CD4-positive, alpha-beta T cell (primary cell): ENCODE data around the gene CCDC174. TPM values are rescaled to one million over a fixed set of nuclear protein-coding genes. Genes with fewer than 3 reads are reported as not detected.

ENCODE experiments used
- ATAC-seq: fragments of 200-7000 bp; cut with Tn5 transposase; one replicate; pipeline ENCODE4 v1.10.0; 2022; ENCODE audit warnings: mild to moderate bottlenecking; ENCODE audit not compliant: poor library complexity
- CTCF ChIA-PET: fragments of 350-600 bp; sonication (Branson Sonifier 250); formaldehyde crosslinking; loops from one replicate; lab custom pipeline; 2021; ENCODE audit warnings: antibody characterized with exemption, inconsistent platforms; lab: Charles Lee
- POLR2A ChIA-PET: fragments of 350-600 bp; sonication (Branson Sonifier 250); formaldehyde crosslinking; loops from one replicate; lab custom pipeline; 2021; ENCODE audit warnings: antibody characterized with exemption, inconsistent platforms; lab: Charles Lee
- DNase-seq, 14 experiments: peaks; one replicate each; pipeline ENCODE4 v3.0.0-alpha.2; 2013 to 2020; ENCODE audit warnings: mixed read lengths in 2 of 14
- H3K27ac ChIP-seq, 2 donors: one replicate each; pipeline versions ENCODE4 v1.5.1 to v1.7.0; 2013; ENCODE audit warnings: low read length in 2 of 2, low read depth in 1 of 2, mild to moderate bottlenecking in 1 of 2
- H3K27me3 ChIP-seq, 2 experiments: 1 replicate in 1 of 2; 2 replicates in 1 of 2; pipeline versions ENCODE4 v1.6.1 to v1.7.0; 2013; ENCODE audit warnings: low read length in 2 of 2, control low read depth in 1 of 2, mild to moderate bottlenecking in 1 of 2, moderate library complexity in 1 of 2; ENCODE audit not compliant: insufficient read depth in 2 of 2, control insufficient read depth in 1 of 2
- H3K36me3 ChIP-seq: one replicate; pipeline ENCODE4 v1.6.1; 2013; ENCODE audit warnings: low read length, control low read depth; ENCODE audit not compliant: insufficient read depth
- H3K4me1 ChIP-seq: one replicate; pipeline ENCODE4 v1.6.1; 2013; ENCODE audit warnings: low read length, control low read depth; ENCODE audit not compliant: insufficient read depth
- H3K4me3 ChIP-seq: one replicate; pipeline ENCODE4 v1.5.1; 2013; ENCODE audit warnings: mild to moderate bottlenecking, low read length, moderate library complexity
- H3K9me3 ChIP-seq, 2 experiments: 1 replicate in 1 of 2; 2 replicates in 1 of 2; pipeline versions ENCODE4 v1.6.1 to v1.7.0; 2013; ENCODE audit warnings: low read length in 2 of 2, mild to moderate bottlenecking in 2 of 2, control low read depth in 1 of 2, moderate library complexity in 1 of 2; ENCODE audit not compliant: control insufficient read depth in 1 of 2, insufficient read depth in 1 of 2
- H3K27ac Mint-ChIP-seq: one replicate; pipeline ENCODE4 v1.8.0; 2020; ENCODE audit warnings: mixed read lengths
- H3K27me3 Mint-ChIP-seq: one replicate; pipeline ENCODE4 v1.8.0; 2021; ENCODE audit warnings: mixed read lengths
- H3K36me3 Mint-ChIP-seq: one replicate; pipeline ENCODE4 v1.8.0; 2021; ENCODE audit warnings: low read depth, mixed read lengths
- H3K4me1 Mint-ChIP-seq: one replicate; pipeline ENCODE4 v1.8.0; 2021; ENCODE audit warnings: low read depth, mixed read lengths
- H3K4me3 Mint-ChIP-seq: one replicate; pipeline ENCODE4 v1.8.0; 2020; ENCODE audit warnings: mild to moderate bottlenecking, mixed read lengths
- H3K9me3 Mint-ChIP-seq: one replicate; pipeline ENCODE4 v1.8.0; 2020; ENCODE audit warnings: mixed read lengths
- intact Hi-C, 2 experiments: fragments of 100-400 bp; cut with DNase I in 1 of 2; cut with micrococcal nuclease in 1 of 2; formaldehyde crosslinking; loops; one replicate each; pipeline versions ENCODE4 v1.15.1 to v1.9.0; 2023 to 2025; cut with DNase I, micrococcal nuclease
- polyA plus RNA-seq, 2 donors: library from polyadenylated mRNA; unstranded; fragments of 120-200 nt; gene quantifications; one replicate each; pipeline ENCODE4 v1.2.1, GENCODE V29; 2013
- total RNA-seq, 174 experiments: library from RNA in 2 of 174; stranded (reverse) in 2 of 174; gene quantifications; one replicate each; pipeline ENCODE4 v1.2.3 and lab custom pipeline; 2021 to 2026
- TF ChIP-seq, protein P1 (sequence below): fragments of 200-600 bp; IDR thresholded peaks from one replicate; pipeline ENCODE4 v1.8.0; 2022; ENCODE audit warnings: antibody characterized with exemption, mild to moderate bottlenecking

Gene CCDC174
- total RNA-seq (10 to 100 TPM; 32.9 to 37.5 TPM), total RNA-seq (lab: John Stamatoyannopoulos, UW) (21.7 to 94.4 (median 58.7) reads per million in 172 experiments)
- 17.5 TPM for polyA plus RNA-seq (2013, experiment 1 of 2)
- polyA plus RNA-seq (2013, experiment 2 of 2), result 24.3 TPM

DNA sequence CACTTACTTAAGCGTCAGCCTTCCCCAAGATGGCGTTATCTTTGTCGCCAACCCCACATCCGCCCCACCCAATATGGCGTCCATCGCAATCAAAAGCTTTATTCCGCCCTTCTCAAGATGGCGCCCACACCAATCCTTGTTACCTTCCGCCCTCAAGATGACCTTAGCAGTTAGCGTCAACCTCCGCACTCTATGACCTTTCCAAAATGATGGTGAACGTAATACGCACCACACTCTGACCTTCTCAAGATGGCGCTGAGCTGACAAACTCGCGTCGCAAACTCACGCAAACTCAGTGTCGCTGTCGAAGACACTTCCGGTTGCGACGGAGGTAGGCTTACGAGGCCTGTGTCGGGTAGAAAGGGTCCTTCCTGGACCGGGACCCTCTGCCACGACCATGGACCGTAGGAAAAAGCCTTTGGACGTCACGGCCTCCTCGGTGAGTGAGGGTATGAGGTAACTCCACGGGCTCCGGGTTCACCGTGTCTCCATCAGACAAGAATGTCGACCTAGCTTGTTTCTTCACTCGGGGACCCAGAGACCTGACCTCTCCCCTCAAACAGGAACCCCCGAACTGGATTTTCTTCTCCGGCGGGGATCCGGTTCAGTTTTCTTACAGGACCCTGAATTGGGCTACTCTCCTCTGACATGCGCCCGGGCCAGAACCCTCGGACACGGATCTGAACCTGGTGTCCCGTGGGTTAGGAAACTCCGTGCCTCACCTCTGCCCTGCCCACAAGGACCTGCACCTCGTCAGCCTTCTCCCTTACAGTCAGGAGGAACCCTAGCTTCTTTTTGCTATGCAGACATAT lies at the start of gene CCDC174:
Gene CCDC174, plus strand, starts transcription at position 323 of the 812 bp plus-strand sequence. Its CDS starts 75 bp downstream, at position 398.
- peak within 1 kb of the TSS; percentile 75 for H3K4me3 ChIP-seq
- intact Hi-C loops, result loop anchor here (1.0 to 10.0 kb wide), 10 partner anchors 219 to 767 kb away; partner anchors contain the start of genes NR2C2 (in 2 of the 2), CAPN7 (in 1 of the 2), CHCHD4 (in 1 of the 2) and MRPS25 (in 1 of the 2)
- ChIA-PET POLR2A (interaction anchor here (0.6 to 3.4 kb wide), 39 partner anchors 9 to 1989 kb away, joined by 3 to 41 read pairs (median 7); partner anchors contain the start of genes BTD, CAPN7, CHCHD4 and HACL1), CTCF (interaction anchor here (0.8 to 1.5 kb wide), 4 partner anchors 270 to 1810 kb away, joined by 3 to 5 read pairs (median 4); partner anchors contain the start of genes RPL32 and WNT7A)
- peak within 1 kb of the TSS; percentile 85 for H3K27ac Mint-ChIP-seq
- H3K4me3 Mint-ChIP-seq, result peak within 1 kb of the TSS; percentile 87
- peak within 1 kb of the TSS; percentile 76 to 97 for H3K27ac ChIP-seq
- ATAC-seq (peak; percentile 97), DNase-seq (peak; percentile 90 to 100 (median 94))
- H3K27me3 ChIP-seq, result no peaks in the 10 kb centered on the region
- H3K4me1 Mint-ChIP-seq, result peaks cover 61% of the 10 kb centered on the region
- peaks cover 2% of the 10 kb centered on the region for H3K9me3 Mint-ChIP-seq
- H3K36me3 Mint-ChIP-seq, result peaks cover 42% of the 10 kb centered on the region
- peaks cover 29% of the 10 kb centered on the region for H3K4me1 ChIP-seq
- H3K36me3 ChIP-seq, result peaks cover 21% of the 10 kb centered on the region
- H3K9me3 ChIP-seq, result no peaks in the 10 kb centered on the region
- TF ChIP-seq, protein P1, sequence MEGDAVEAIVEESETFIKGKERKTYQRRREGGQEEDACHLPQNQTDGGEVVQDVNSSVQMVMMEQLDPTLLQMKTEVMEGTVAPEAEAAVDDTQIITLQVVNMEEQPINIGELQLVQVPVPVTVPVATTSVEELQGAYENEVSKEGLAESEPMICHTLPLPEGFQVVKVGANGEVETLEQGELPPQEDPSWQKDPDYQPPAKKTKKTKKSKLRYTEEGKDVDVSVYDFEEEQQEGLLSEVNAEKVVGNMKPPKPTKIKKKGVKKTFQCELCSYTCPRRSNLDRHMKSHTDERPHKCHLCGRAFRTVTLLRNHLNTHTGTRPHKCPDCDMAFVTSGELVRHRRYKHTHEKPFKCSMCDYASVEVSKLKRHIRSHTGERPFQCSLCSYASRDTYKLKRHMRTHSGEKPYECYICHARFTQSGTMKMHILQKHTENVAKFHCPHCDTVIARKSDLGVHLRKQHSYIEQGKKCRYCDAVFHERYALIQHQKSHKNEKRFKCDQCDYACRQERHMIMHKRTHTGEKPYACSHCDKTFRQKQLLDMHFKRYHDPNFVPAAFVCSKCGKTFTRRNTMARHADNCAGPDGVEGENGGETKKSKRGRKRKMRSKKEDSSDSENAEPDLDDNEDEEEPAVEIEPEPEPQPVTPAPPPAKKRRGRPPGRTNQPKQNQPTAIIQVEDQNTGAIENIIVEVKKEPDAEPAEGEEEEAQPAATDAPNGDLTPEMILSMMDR, result no peak
- H3K27me3 Mint-ChIP-seq, result no peaks in the 10 kb centered on the region

DNA sequence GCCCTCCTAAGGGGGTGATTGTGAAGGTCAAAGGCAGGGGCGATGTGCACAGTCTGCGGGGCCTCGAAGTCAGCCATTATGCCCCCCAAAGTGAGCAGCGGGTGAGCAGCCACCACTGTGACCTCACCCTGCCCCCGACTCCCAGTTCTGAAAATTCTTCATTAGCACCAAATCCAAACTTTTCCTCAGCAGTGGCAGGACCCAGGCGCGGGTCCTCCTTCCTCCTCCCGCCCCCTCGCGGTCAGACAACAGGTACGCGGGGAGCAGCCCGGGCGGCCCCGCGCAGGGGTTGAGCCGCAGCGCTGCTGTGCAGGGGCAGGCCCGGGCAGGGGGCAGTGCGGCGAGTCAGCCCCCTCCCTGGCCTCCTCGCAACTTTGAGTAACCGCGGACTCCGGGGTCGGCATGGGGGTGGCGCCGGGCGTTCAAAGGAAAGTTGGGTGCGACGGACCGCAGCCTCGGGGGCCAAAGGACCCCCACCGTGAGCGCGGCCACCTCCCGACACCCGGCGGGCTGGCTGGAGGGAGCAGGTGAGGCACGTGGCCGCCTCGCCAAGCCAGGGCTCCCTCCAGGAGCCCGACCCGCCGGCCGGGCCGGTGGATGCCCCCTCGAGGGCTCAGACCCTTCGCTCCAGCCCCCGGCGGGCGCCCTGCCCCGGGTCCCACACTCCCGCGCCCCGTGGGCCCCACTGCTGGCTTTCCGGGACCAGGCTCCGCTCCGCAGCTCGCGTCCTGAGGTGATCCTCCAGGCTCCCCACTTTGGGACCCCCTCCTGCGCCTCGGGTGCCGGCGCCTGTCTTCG lies 49.4 kb upstream of the CCDC174 start:
- no peaks in the 10 kb centered on the region for H3K36me3 ChIP-seq
- ATAC-seq, result no peak
- peaks cover 0 to 14% of the 10 kb centered on the region in 2 experiments for H3K9me3 ChIP-seq
- Mint-ChIP-seq H3K9me3 (peaks cover 8% of the 10 kb centered on the region), H3K4me3 (no peak overlapping the region), H3K4me1 (no peaks in the 10 kb centered on the region), H3K27me3 (peaks cover 81% of the 10 kb centered on the region), H3K36me3 (no peaks in the 10 kb centered on the region), H3K27ac (no peak overlapping the region)
- peaks cover 3% of the 10 kb centered on the region for H3K4me1 ChIP-seq
- peaks cover 64 to 72% of the 10 kb centered on the region in 2 experiments for H3K27me3 ChIP-seq
- H3K4me3 ChIP-seq, result no peak overlapping the region
- intact Hi-C loops, result no loop called here
- TF ChIP-seq, protein P1, result no peak
- POLR2A ChIA-PET, result no interaction called here
- no peak for DNase-seq
- no peak overlapping the region for H3K27ac ChIP-seq
- CTCF ChIA-PET, result no interaction called here
